ENCODE measurements around the gene LRCH1.

DNA sequence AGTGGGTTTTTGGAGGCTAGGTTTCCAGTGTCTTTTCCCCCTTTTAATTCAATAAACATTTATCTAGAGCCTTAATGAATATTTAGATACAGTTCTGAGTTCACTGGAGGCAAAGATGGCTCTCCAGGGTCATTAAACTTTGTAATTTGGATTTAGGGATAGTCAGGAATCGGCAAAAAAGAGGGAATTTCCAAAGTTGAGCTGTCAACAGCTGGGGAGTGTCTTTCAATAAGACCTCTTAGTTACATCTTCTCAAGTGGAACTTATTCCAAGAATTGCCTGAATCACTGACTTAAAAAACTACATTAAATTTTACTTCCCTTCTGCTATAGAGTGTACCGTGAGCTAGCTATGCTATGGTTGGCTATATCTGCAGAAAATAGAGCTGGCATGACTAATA lies 2.0 kb downstream of the LRCH1 start:
- TF ChIP-seq, protein P1, sequence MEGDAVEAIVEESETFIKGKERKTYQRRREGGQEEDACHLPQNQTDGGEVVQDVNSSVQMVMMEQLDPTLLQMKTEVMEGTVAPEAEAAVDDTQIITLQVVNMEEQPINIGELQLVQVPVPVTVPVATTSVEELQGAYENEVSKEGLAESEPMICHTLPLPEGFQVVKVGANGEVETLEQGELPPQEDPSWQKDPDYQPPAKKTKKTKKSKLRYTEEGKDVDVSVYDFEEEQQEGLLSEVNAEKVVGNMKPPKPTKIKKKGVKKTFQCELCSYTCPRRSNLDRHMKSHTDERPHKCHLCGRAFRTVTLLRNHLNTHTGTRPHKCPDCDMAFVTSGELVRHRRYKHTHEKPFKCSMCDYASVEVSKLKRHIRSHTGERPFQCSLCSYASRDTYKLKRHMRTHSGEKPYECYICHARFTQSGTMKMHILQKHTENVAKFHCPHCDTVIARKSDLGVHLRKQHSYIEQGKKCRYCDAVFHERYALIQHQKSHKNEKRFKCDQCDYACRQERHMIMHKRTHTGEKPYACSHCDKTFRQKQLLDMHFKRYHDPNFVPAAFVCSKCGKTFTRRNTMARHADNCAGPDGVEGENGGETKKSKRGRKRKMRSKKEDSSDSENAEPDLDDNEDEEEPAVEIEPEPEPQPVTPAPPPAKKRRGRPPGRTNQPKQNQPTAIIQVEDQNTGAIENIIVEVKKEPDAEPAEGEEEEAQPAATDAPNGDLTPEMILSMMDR (conservative IDR thresholded peaks at IDR 0.05): no peak
- TF ChIP-seq EZH2 (IDR thresholded peaks at IDR 0.05; ENCODE audit: low read depth): no peak

All from PC-9 (cell line).